Activated T-cell treated with anti-CD3 and anti-CD28 coated beads, Interleukin-2, amount 50 U/mL, for 48 hours (primary cell): ENCODE results near the gene EHBP1.

Experiments used
- DNase-seq, 2 experiments: peaks; one replicate each; pipeline ENCODE4 v3.0.0-alpha.2; 2020

EHBP1 gene

GRCh38 chr2:62895632-62896009 is 190.1 kb downstream of the EHBP1 start:
- no peak for DNase-seq

- no peak for DNase-seq
These were observed 191.8 kb downstream of the EHBP1 start for GRCh38 chr2:62897187-62897827.

DNA sequence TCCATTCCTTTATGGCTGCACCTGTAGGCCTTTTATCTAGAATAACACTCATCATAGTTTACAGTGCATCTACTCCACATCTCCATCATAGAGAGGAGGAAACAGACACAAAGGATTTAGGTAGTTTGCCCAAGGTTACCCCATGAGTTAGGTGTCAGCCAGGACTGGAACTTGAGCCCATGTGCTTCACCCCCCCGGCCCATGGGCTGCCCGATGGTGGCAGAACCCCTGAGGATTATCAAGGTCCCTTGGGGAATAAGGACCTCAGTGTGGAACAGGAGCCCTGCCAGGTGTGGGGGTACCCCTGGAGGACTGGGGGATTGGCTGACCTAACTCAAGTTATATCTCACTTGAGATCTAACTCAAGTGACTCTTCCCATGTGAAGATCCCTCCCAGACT is 198.8 kb downstream of the EHBP1 start:
- no peak for DNase-seq

GRCh38 chr2:62908145-62908544 is 202.6 kb downstream of the EHBP1 start:
- DNase-seq = no peak

DNA sequence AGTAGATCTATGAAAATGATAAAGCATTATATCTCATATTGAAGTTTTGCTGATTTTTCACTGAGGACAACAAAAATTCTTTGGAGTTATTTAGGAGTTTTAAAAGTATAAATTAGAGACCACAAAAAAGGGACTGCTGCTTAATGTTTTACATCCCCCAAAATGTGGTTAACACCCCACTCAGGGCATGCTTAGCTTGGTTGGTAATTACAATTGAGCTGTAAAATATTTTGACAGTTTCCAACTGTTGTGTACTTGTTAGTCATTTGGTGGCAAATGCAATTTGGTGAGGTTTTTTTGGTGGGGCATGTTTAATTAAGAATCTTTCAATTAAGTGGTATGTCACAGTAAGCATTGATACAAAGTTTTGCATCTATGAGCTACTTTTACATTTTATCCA is 207.8 kb downstream of the EHBP1 start:
- DNase-seq = no peak

GRCh38 chr2:62919041-62919440 is 213.5 kb downstream of the EHBP1 start:
- DNase-seq = no peak

DNA sequence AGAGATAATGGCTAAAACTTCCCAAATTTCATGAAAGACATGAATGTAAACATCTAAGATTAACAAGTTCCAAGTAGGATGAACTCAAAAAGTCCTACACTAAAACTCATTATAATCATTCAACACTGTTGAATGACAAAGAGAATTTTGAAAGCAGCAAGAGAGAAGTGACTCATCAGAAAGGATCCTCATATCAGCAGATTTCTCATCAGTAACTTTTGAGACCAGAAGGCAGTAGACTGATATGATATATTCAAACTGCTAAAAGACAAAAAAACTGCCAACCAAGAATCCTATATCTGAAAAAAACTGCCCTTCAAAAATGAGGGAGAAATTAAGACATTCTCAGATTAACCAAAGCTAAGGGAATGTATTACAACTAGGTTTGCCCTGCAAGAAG is 214.6 kb downstream of the EHBP1 start:
- no peak for DNase-seq

DNA sequence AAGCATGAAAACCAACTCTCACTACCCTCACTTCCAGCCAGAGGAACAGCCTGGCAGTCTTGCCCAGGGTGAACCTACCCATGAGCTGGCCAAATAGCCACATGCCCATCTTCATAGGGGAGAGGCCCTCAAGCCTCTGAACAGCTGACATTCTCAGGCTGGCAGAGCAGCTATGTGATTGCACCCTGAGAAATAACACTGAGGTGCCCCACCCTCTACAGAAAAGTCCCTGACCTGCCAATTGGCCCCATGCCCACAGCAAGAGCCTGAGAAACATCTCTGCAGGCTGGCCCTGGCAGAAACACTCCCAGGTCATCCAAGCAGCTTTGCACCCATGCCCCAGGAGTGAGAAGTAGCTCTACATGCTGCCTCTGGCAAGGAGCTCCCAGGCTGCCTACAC is 217.7 kb downstream of the EHBP1 start:
- DNase-seq = no peak

- no peak for DNase-seq
These were observed 218.4 kb downstream of the EHBP1 start for GRCh38 chr2:62923881-62924280.

DNA sequence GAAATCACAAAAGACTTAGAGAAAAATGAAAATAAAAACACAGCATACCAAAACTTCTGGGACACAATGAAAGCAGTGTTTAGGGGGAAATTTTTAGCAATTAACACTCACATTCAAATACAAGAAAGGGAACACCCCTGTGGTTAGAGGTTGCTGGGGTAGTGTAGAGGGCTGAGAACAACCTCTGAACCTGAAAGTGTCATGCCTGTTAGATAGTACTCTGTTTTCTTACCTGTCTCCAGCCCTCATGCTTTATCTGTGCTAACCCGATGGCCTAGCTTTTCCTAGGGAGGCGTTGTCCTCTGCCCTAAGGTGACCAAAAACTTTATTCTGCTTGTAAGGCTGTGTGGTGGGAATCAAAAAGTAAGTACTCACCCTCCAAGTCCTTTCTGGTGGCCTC is 222.5 kb downstream of the EHBP1 start:
- no peak for DNase-seq

- no peak for DNase-seq
These were observed 226.0 kb downstream of the EHBP1 start for GRCh38 chr2:62931536-62931935.

GRCh38 chr2:62933398-62933917 is 227.9 kb downstream of the EHBP1 start:
- no peak for DNase-seq

DNA sequence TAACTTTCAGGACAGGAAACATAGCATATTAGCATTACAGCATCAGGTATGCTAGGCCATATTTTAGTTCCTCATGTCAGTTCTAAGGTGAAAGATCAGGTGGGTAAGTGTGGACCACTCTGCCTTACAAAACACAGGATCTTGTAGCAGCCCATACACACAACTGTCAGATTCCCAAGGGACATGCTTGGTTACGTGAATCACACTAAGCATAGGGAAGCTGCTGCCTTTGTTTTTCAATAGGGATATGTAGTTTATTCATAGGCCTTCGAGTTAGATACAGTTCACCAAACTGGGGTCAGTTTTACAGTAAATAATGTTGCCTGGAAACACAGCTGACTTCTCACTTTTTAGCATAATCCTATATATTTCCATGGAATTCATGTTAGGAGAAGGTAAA is 229.0 kb downstream of the EHBP1 start:
- DNase-seq = no peak

GRCh38 chr2:62938126-62938525 is 232.6 kb downstream of the EHBP1 start:
- DNase-seq = no peak

DNA sequence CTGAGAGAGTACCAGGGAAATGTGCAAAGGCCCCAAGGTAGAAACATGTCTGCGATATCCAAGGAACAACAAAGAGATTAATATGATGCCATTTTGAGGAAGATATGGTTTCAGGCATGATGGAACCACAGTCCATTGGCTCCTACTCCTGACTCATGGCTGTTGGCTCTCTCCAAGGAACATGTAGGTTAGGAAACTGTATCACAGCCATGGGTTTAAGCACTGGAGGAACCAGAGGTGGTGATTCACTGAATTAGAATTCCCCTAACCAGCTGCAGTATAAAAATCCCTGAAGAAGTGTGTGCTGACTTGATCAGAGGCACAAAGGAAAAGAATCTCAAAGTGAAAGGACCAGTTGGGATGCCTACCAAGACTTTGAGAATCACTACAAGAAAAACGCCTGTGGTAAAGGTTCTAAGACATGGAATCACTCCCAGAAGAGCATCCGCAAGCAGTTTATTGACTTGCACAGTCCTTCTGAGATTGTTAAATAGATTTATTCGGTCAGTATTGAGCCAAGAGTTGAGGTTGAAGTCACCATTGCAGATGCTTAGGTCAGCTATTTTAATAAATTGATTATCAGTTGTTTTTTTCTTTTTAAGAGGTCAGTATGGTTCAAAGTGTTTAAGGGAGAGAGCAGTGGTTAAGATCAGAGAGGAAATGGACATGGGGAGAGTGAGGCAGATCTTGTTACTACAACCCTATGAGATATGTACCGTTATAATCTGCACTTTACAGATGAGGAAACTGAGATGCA is 234.4 kb downstream of the EHBP1 start:
- DNase-seq = no peak

DNA sequence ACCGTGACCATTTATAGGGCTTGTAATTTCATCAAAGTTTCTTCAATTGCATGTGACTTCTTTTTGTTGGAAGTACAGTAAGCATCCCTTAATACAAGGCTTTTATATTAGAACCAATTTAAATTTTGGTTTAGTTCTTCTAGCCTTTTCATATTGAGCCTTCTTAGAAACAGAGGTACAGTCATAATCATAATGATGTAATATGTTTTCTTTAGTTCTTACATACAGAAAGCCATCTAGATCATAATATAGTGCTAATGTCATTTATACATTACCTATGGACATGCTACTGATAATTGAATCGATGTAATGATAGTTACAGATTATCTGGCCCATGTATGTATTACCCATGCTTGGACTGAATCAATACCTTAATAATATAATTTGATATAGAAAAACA is 235.2 kb downstream of the EHBP1 start:
- no peak for DNase-seq

GRCh38 chr2:62941413-62941812 is 235.9 kb downstream of the EHBP1 start:
- no peak for DNase-seq

- no peak for DNase-seq
These were observed 238.8 kb downstream of the EHBP1 start for GRCh38 chr2:62944362-62944761.

GRCh38 chr2:62947403-62947802 is 241.9 kb downstream of the EHBP1 start:
- DNase-seq = no peak

DNA sequence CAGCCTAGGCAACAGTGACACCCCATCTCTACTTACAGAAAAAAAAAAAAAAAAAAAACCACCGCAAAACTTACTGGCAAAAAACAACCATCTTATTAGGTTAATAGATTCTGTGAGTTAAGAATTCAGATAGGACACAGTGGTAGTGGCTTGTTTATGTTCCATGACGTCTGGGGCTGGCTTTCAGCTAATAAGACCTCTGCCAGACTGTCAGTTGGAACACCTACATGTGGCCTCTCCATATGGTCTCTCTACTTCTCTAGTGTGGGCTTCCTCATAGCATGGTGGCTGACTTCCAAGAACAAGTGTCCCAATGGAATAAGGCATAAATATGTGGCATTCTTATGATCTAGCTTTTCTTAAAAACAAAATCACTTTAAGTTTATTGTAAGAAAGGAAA is 251.1 kb downstream of the EHBP1 start:
- no peak for DNase-seq

DNA sequence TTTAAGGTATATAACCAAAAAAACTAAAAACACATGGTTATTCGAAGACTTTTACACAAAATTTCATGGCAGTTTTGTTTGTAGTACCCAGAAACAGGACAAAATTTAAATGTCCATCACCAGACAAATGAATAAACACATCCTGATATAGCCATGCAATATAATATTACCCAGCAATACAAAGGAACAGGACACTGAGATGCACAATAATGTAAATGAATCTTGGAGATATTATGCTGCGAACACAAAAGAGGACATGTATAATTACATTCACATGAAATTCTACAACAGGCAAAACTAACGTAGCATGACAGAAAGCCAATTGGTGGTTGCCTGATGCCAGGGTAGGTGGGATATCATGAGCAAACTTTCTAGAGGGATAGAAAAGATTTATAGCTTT is 252.7 kb downstream of the EHBP1 start:
- no peak for DNase-seq

DNA sequence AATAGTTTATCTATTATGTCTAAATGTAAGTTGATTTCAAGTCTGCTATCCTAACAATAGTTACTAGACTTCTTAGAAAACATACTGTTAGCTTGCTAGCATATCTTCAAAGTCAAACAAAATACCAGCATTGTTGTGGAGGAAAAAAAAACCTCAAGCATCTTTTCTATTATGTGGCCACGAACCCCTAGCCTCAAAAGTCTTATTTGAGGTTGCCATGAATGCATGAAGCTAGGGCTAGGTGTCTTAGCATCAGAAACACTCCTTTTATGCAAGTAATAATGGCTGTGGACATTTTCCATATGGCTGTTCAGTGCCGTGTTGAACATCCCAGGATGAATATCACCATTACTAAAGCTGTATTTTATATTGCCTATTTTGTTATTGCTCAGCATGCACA is 258.5 kb downstream of the EHBP1 start:
- DNase-seq = no peak

DNA sequence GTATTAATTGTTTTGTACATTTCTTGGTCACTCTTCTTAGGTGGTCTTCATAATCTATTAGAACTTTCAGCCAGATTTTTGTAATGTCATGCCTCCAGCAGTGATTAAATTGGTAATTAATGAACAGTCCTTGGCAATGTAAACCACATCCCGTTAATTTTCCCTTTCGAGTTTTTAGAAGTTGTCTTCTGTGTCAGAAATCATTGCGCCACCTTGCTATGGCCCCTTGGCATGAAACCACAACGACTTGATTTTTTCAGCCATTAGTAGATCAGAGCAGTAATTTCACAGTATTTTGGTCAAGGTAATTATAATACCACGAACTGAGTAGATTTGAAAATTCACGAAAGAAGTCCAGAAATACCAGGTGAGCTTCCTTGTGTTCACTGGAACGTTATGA is 259.2 kb downstream of the EHBP1 start:
- DNase-seq = no peak

DNA sequence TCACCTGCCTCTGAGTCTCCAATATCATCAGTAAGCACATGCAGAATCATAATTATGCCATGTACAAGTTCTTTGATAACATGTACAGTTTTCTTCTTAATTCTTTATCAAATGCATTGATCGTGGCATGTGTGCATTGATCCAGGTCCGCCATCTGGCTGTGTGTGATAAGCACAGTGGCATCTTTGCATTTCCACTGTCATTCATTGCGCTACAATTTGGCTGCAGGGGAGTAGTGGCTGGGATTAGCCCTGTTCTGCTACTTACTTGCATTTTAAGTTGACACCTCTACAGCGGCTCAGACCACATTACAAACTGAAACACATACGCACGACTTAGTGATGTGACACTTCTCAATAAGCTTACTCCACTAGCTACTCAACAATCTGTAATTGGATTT is 261.5 kb downstream of the EHBP1 start:
- no peak for DNase-seq

GRCh38 chr2:62968168-62968567 is 262.7 kb downstream of the EHBP1 start:
- DNase-seq = no peak
